Measurements from ENCODE around the gene MPPE1.

DNA sequence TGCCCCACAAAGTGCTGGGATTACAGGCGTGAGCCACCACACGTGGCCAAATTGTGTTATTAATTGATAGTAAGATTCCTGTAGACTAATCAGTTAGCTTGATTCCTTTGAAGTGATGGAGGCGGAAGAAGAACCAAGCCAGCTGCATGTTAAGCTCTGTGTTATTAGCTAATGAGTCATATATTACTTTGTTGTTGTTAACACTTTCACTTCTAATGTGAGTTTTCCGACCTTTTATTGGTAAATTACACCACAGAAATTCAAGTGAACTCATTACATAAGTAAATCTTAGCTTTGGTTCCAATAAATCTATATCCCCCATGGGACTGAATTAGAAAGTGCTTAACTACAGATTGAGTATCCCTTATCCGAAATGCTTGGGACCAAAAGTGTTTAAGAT lies 36.6 kb downstream of the MPPE1 start:
- TF ChIP-seq, protein P1, sequence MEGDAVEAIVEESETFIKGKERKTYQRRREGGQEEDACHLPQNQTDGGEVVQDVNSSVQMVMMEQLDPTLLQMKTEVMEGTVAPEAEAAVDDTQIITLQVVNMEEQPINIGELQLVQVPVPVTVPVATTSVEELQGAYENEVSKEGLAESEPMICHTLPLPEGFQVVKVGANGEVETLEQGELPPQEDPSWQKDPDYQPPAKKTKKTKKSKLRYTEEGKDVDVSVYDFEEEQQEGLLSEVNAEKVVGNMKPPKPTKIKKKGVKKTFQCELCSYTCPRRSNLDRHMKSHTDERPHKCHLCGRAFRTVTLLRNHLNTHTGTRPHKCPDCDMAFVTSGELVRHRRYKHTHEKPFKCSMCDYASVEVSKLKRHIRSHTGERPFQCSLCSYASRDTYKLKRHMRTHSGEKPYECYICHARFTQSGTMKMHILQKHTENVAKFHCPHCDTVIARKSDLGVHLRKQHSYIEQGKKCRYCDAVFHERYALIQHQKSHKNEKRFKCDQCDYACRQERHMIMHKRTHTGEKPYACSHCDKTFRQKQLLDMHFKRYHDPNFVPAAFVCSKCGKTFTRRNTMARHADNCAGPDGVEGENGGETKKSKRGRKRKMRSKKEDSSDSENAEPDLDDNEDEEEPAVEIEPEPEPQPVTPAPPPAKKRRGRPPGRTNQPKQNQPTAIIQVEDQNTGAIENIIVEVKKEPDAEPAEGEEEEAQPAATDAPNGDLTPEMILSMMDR (IDR thresholded peaks at IDR 0.05), result no peak
- TF ChIP-seq POLR2A (IDR thresholded peaks at IDR 0.05) (no peak), EP300 (IDR thresholded peaks at IDR 0.05) (no peak)
